IMR-90 (cell line): ENCODE results near the gene RHPN2. TPM values are rescaled to one million over a fixed set of nuclear protein-coding genes. Genes with fewer than 3 reads are reported as not detected.

Experiments
- ATAC-seq: fragments of 200-7000 bp; cut with Tn5 transposase; 2 replicates; pipeline ENCODE4 v1.9.1; 2020; ENCODE audit warnings: low read depth, mild to moderate bottlenecking, moderate library complexity
- BruUV-seq: library from RNA; stranded (reverse); fragments of 400-500 nt; replicated peaks from 2 replicates; lab custom pipeline; 2021; lab: Mats Ljungman, UMichigan
- CTCF ChIA-PET: fragments of 300-600 bp; formaldehyde crosslinking; extraction: SDS; loops from one replicate; lab custom pipeline; 2021; ENCODE audit warnings: antibody characterized with exemption; lab: Yijun Ruan, JAX
- POLR2A ChIA-PET: fragments of 300-600 bp; sonication (Branson Sonifier 250); formaldehyde crosslinking; loops from one replicate; lab custom pipeline; 2022; ENCODE audit warnings: antibody characterized with exemption; ENCODE audit not compliant: unreplicated experiment; lab: Charles Lee
- DNase-seq: peaks from one replicate; pipeline ENCODE4 v3.0.0; 2013
- H2AFZ ChIP-seq: replicated peaks from 2 replicates; pipeline ENCODE3; 2013; ENCODE audit warnings: low read length, mild to moderate bottlenecking; ENCODE audit not compliant: poor library complexity
- H2AK5ac ChIP-seq: 2 replicates; pipeline ENCODE4 v1.6.1; 2013; ENCODE audit warnings: low read depth, low read length, inconsistent platforms
- H2AK9ac ChIP-seq: replicated peaks from 2 replicates; pipeline ENCODE3; 2013; ENCODE audit warnings: mild to moderate bottlenecking, low read depth, low read length, moderate library complexity; ENCODE audit not compliant: poor library complexity
- H2BK120ac ChIP-seq: 2 replicates; pipeline ENCODE4 v1.6.1; 2013; ENCODE audit warnings: low read depth, low read length, inconsistent platforms
- H2BK15ac ChIP-seq: 3 replicates; pipeline ENCODE4 v1.6.1; 2013; ENCODE audit warnings: low read depth, low read length, inconsistent platforms
- H2BK20ac ChIP-seq: 2 replicates; pipeline ENCODE4 v1.6.1; 2013; ENCODE audit warnings: low read depth, mild to moderate bottlenecking, inconsistent platforms, low read length, moderate library complexity
- H2BK5ac ChIP-seq: 2 replicates; pipeline ENCODE4 v1.6.1; 2013; ENCODE audit warnings: mild to moderate bottlenecking, low read depth, low read length, inconsistent platforms; ENCODE audit not compliant: poor library complexity, severe bottlenecking
- H3K14ac ChIP-seq: replicated peaks from 2 replicates; pipeline ENCODE4 v1.6.1; 2013; ENCODE audit warnings: low read depth, low read length, inconsistent platforms
- H3K18ac ChIP-seq: 2 replicates; pipeline ENCODE4 v1.6.1; 2013; ENCODE audit warnings: low read depth, low read length, control low read depth
- H3K23ac ChIP-seq: 2 replicates; pipeline ENCODE4 v1.6.1; 2013; ENCODE audit warnings: low read depth, low read length, inconsistent platforms
- H3K27ac ChIP-seq: 2 replicates; pipeline ENCODE4 v1.5.1; 2013; ENCODE audit warnings: mild to moderate bottlenecking, control low read depth, low read length; ENCODE audit not compliant: insufficient read depth
- H3K27me3 ChIP-seq: 2 replicates; pipeline ENCODE4 v1.6.1; 2013; ENCODE audit warnings: low read length; ENCODE audit not compliant: control insufficient read depth, insufficient read depth
- H3K36me3 ChIP-seq: 2 replicates; pipeline ENCODE4 v1.6.1; 2013; ENCODE audit warnings: low read length, mixed read lengths; ENCODE audit not compliant: control insufficient read depth, insufficient read depth
- H3K4ac ChIP-seq: 2 replicates; pipeline ENCODE4 v1.6.1; 2013; ENCODE audit warnings: low read depth, low read length, inconsistent platforms
- H3K4me1 ChIP-seq: 2 replicates; pipeline ENCODE4 v1.6.1; 2013; ENCODE audit warnings: low read length, mixed read lengths; ENCODE audit not compliant: control insufficient read depth, insufficient read depth
- H3K4me2 ChIP-seq: 2 replicates; pipeline ENCODE4 v1.6.1; 2013; ENCODE audit warnings: low read depth, mild to moderate bottlenecking, control low read depth, low read length, moderate library complexity
- H3K4me3 ChIP-seq: 2 replicates; pipeline ENCODE4 v1.5.1; 2013; ENCODE audit warnings: low read depth, mild to moderate bottlenecking, control low read depth, low read length, moderate library complexity; ENCODE audit not compliant: insufficient read depth
- H3K56ac ChIP-seq: 2 replicates; pipeline ENCODE4 v1.6.1; 2013; ENCODE audit warnings: low read length, inconsistent platforms; ENCODE audit not compliant: insufficient read depth; ENCODE audit errors: extremely low read depth
- H3K79me1 ChIP-seq, 2 experiments: 2 replicates each; pipeline ENCODE4 v1.6.1; 2013; ENCODE audit warnings: low read length in 2 of 2, inconsistent platforms in 1 of 2, low read depth in 1 of 2
- H3K9ac ChIP-seq: 2 replicates; pipeline ENCODE4 v1.6.1; 2013; ENCODE audit warnings: low read depth, low read length, control low read depth
- H3K9me1 ChIP-seq: 2 replicates; pipeline ENCODE4 v1.6.1; 2013; ENCODE audit warnings: low read length, inconsistent platforms; ENCODE audit not compliant: insufficient read depth
- H3K9me3 ChIP-seq: 2 replicates; pipeline ENCODE4 v1.6.1; 2013; ENCODE audit warnings: low read length; ENCODE audit not compliant: control insufficient read depth, insufficient read depth
- H4K20me1 ChIP-seq: 2 replicates; pipeline ENCODE4 v1.6.1; 2013; ENCODE audit warnings: low read length, inconsistent platforms; ENCODE audit not compliant: insufficient read depth
- H4K5ac ChIP-seq: 2 replicates; pipeline ENCODE4 v1.6.1; 2013; ENCODE audit warnings: mild to moderate bottlenecking, low read depth, low read length, control low read depth
- H4K8ac ChIP-seq, 2 experiments: 2 replicates each; pipeline ENCODE4 v1.6.1; 2013; ENCODE audit warnings: low read depth in 2 of 2, low read length in 2 of 2, control low read depth in 1 of 2, inconsistent platforms in 1 of 2
- H4K91ac ChIP-seq: 2 replicates; pipeline ENCODE4 v1.6.1; 2013; ENCODE audit warnings: low read depth, low read length, inconsistent platforms; ENCODE audit not compliant: insufficient read depth
- CEBPB ChIP-seq: IDR thresholded peaks from 2 replicates; pipeline ENCODE4 v1.6.1; 2012; ENCODE audit warnings: low read depth, low read length, improper control_type of control experiment
- CTCF ChIP-seq: conservative IDR thresholded peaks from 2 replicates; pipeline ENCODE4 v1.5.1; 2012; ENCODE audit warnings: mild to moderate bottlenecking, low read depth, low read length, improper control_type of control experiment
- FOS ChIP-seq: fragments of 150-350 bp; IDR thresholded peaks from 2 replicates; pipeline ENCODE4 v1.6.1; 2016; ENCODE audit warnings: low read depth, low read length
- MXI1 ChIP-seq: IDR thresholded peaks from 2 replicates; pipeline ENCODE4 v1.6.1; 2012; ENCODE audit warnings: low read depth, mild to moderate bottlenecking, low read length, moderate library complexity, borderline replicate concordance
- NFE2L2 ChIP-seq: fragments of 150-350 bp; IDR thresholded peaks from 2 replicates; pipeline ENCODE4 v1.6.1; 2016; ENCODE audit warnings: low read depth, mild to moderate bottlenecking, low read length
- RAD21 ChIP-seq: IDR thresholded peaks from 2 replicates; pipeline ENCODE4 v1.6.1; 2012; ENCODE audit warnings: low read length, improper control_type of control experiment
- RFX5 ChIP-seq: IDR thresholded peaks from 2 replicates; pipeline ENCODE4 v1.8.0; 2012; ENCODE audit warnings: low read depth, mild to moderate bottlenecking, low read length, moderate library complexity
- USF2 ChIP-seq: fragments of 150-350 bp; IDR thresholded peaks from 2 replicates; pipeline ENCODE4 v1.6.1; 2017; ENCODE audit warnings: mild to moderate bottlenecking, antibody characterized with exemption, low read length, low read depth
- WGBS, 2 experiments: methylation state at CpG; one replicate each; pipeline versions ENCODE4 v1.1.5 to v1.1.7; 2013; ENCODE audit warnings: missing lambda C conversion rate in 2 of 2; ENCODE audit not compliant: insufficient read length in 1 of 2; ENCODE audit errors: extremely low coverage in 2 of 2; 5-methylcytosine and 5-hydroxymethylcytosine counted together
- dilution Hi-C: fragments of 300-500 bp; cut with HindIII; formaldehyde crosslinking; loops from one replicate; pipeline ENCODE4 v1.14.3; 2018; ENCODE audit warnings: low sequenced_read_pairs; ENCODE audit not compliant: unreplicated experiment
- in situ Hi-C: fragments of 300-500 bp; cut with MboI; formaldehyde crosslinking; loops from 3 replicates; pipeline ENCODE4 v1.14.3; 2019; ENCODE audit warnings: low sequenced_read_pairs, inconsistent platforms, mixed read lengths
- intact Hi-C: fragments of 100-400 bp; cut with micrococcal nuclease; formaldehyde crosslinking; loops from 2 replicates; pipeline ENCODE4 v1.10.0; 2022
- polyA plus RNA-seq, 3 experiments: library from polyadenylated mRNA; depleted of rRNA; stranded (reverse); fragments of >200 nt; gene quantifications; 2 replicates each; pipeline ENCODE4 v1.2.3, GENCODE V29; 2012; ENCODE audit warnings: low replicate concordance in 1 of 3
- total RNA-seq: library from RNA; depleted of rRNA; stranded (reverse); fragments of >200 nt; gene quantifications from 2 replicates; pipeline ENCODE4 v1.2.3, GENCODE V29; 2012
- TF ChIP-seq, protein P1 (sequence below): fragments of 150-350 bp; IDR thresholded peaks from 2 replicates; pipeline ENCODE4 v1.6.1; 2016; ENCODE audit warnings: low read depth, mild to moderate bottlenecking, low read length, moderate library complexity, borderline replicate concordance

Gene RHPN2
- total and polyA plus RNA-seq, 2 of the 4 experiments (the other 2 are of a cell fraction): 2.3 to 4.0 TPM

- Histone ChIP-seq H3K4me1 (no peaks in the 10 kb centered on the region), H2BK120ac (no peak overlapping the region), H3K79me1 (peaks cover 18 to 43% of the 10 kb centered on the region in 2 experiments), H2AK9ac (no peak overlapping the region), H4K91ac (no peak overlapping the region), H2BK5ac (no peak overlapping the region), H2BK15ac (no peak overlapping the region), H3K14ac (no peak overlapping the region), H3K4ac (no peak overlapping the region), H3K23ac (no peak overlapping the region), H3K18ac (no peak overlapping the region), H3K27ac (no peak overlapping the region), H3K27me3 (no peaks in the 10 kb centered on the region), H2AFZ (no peak overlapping the region), H2AK5ac (no peak overlapping the region), H3K36me3 (peaks cover 12% of the 10 kb centered on the region), H3K9me1 (no peaks in the 10 kb centered on the region; the same call in 1 of the 2 replicates), H4K5ac (no peak overlapping the region), H2BK20ac (no peak overlapping the region), H3K56ac (no peak overlapping the region), H3K9me3 (no peaks in the 10 kb centered on the region), H4K8ac (no peak overlapping the region), H3K9ac (no peak overlapping the region), H3K4me2 (no peak overlapping the region), H3K4me3 (no peak overlapping the region), H4K20me1 (no peaks in the 10 kb centered on the region)
- ATAC-seq (no peak), DNase-seq (no peak)
- 93% methylated on average over 7 of the region's 10 CpGs; no CpG with 5 or more reads in 1 of the 2 experiments for WGBS, 2 experiments
- no peak for TF ChIP-seq CTCF
- TF ChIP-seq RFX5: no peak
- no peak for TF ChIP-seq NFE2L2
- no peak for TF ChIP-seq CEBPB
- TF ChIP-seq FOS: no peak
- no peak for TF ChIP-seq RAD21
- TF ChIP-seq, protein P1, sequence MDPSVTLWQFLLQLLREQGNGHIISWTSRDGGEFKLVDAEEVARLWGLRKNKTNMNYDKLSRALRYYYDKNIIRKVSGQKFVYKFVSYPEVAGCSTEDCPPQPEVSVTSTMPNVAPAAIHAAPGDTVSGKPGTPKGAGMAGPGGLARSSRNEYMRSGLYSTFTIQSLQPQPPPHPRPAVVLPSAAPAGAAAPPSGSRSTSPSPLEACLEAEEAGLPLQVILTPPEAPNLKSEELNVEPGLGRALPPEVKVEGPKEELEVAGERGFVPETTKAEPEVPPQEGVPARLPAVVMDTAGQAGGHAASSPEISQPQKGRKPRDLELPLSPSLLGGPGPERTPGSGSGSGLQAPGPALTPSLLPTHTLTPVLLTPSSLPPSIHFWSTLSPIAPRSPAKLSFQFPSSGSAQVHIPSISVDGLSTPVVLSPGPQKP: no peak
- TF ChIP-seq MXI1: no peak
- TF ChIP-seq USF2: no peak
- BruUV-seq: no TSS peak
- dilution Hi-C loops (no loop called here), in situ Hi-C loops (no loop called here), intact Hi-C loops (no loop called here)
- ChIA-PET CTCF (no interaction called here), POLR2A (no interaction called here)
Measured at GRCh38 chr19:32969549-32969948, 95.1 kb downstream of the RHPN2 start.
